ENCODE measurements around the gene STK36. TPM values are rescaled to one million over a fixed set of nuclear protein-coding genes. Genes with fewer than 3 reads are reported as not detected.
A peak's percentile ranks its signal among the peaks of the same experiment; 100 is the strongest.
"Not testable (repeated sequence)": the region's sequence is repeated elsewhere in the genome, so short reads cannot be mapped to it uniquely, and the experiment has no call there.

STK36 gene
- polyA plus RNA-seq, 2 of the 4 experiments (the other 2 are of a cell fraction): 20.6 to 29.9 TPM

DNA sequence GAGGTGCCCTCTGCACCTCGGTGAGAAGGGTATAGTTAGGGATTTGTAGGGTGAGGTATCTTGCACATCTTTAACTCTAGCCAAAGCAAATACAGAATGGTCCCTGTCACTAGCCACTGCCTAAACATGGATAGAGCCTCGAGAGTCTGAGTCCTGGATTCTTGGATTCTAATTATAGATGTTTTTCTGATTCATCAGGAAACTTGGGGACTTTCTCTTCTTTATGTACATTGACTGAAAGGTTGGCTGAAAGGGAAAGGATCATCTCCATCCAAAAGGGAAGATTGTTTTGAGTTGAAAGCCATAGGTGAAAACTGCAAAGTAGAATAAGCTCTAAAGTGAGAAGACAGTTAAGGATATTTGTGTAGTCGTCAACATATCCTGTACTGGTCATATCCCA is 8.2 kb downstream of the STK36 start:
- no peak for ATAC-seq
- TF ChIP-seq RFX5 (IDR thresholded peaks at IDR 0.05) (no peak), FOSB (CRISPR knock-in tag; IDR thresholded peaks at IDR 0.05) (no peak), ZSCAN20 (CRISPR knock-in tag; IDR thresholded peaks at IDR 0.05) (no peak)
- TF ChIP-seq, protein P1, sequence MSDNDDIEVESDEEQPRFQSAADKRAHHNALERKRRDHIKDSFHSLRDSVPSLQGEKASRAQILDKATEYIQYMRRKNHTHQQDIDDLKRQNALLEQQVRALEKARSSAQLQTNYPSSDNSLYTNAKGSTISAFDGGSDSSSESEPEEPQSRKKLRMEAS (IDR thresholded peaks at IDR 0.05): no peak
- TF ChIP-seq, protein P2, sequence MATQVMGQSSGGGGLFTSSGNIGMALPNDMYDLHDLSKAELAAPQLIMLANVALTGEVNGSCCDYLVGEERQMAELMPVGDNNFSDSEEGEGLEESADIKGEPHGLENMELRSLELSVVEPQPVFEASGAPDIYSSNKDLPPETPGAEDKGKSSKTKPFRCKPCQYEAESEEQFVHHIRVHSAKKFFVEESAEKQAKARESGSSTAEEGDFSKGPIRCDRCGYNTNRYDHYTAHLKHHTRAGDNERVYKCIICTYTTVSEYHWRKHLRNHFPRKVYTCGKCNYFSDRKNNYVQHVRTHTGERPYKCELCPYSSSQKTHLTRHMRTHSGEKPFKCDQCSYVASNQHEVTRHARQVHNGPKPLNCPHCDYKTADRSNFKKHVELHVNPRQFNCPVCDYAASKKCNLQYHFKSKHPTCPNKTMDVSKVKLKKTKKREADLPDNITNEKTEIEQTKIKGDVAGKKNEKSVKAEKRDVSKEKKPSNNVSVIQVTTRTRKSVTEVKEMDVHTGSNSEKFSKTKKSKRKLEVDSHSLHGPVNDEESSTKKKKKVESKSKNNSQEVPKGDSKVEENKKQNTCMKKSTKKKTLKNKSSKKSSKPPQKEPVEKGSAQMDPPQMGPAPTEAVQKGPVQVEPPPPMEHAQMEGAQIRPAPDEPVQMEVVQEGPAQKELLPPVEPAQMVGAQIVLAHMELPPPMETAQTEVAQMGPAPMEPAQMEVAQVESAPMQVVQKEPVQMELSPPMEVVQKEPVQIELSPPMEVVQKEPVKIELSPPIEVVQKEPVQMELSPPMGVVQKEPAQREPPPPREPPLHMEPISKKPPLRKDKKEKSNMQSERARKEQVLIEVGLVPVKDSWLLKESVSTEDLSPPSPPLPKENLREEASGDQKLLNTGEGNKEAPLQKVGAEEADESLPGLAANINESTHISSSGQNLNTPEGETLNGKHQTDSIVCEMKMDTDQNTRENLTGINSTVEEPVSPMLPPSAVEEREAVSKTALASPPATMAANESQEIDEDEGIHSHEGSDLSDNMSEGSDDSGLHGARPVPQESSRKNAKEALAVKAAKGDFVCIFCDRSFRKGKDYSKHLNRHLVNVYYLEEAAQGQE (IDR thresholded peaks at IDR 0.05): no peak
- TF ChIP-seq, protein P3, sequence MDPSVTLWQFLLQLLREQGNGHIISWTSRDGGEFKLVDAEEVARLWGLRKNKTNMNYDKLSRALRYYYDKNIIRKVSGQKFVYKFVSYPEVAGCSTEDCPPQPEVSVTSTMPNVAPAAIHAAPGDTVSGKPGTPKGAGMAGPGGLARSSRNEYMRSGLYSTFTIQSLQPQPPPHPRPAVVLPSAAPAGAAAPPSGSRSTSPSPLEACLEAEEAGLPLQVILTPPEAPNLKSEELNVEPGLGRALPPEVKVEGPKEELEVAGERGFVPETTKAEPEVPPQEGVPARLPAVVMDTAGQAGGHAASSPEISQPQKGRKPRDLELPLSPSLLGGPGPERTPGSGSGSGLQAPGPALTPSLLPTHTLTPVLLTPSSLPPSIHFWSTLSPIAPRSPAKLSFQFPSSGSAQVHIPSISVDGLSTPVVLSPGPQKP (IDR thresholded peaks at IDR 0.05; ENCODE audit: low read depth, low read length): no peak
- CTCF ChIA-PET: interaction anchor here (1.2 kb wide), 1 partner anchor 30 kb away, joined by 3 read pairs; the partner anchor contains the start of gene TTLL4
- Histone ChIP-seq H3K4me2 (no peak overlapping the region), H3K4me3 (no peak overlapping the region), H3K27ac (no peak overlapping the region), H3K9me3 (no peaks in the 10 kb centered on the region), H3K4me1 (no peaks in the 10 kb centered on the region)
- 33% methylated on average over 3 of the region's 3 CpGs for WGBS (ENCODE audit: missing lambda C conversion rate)
- POLR2A ChIA-PET: no interaction called here
- no peak for FAIRE-seq
- no peak for DNase-seq (ENCODE audit: low read depth in 1 of 2, low spot score in 1 of 2)

DNA sequence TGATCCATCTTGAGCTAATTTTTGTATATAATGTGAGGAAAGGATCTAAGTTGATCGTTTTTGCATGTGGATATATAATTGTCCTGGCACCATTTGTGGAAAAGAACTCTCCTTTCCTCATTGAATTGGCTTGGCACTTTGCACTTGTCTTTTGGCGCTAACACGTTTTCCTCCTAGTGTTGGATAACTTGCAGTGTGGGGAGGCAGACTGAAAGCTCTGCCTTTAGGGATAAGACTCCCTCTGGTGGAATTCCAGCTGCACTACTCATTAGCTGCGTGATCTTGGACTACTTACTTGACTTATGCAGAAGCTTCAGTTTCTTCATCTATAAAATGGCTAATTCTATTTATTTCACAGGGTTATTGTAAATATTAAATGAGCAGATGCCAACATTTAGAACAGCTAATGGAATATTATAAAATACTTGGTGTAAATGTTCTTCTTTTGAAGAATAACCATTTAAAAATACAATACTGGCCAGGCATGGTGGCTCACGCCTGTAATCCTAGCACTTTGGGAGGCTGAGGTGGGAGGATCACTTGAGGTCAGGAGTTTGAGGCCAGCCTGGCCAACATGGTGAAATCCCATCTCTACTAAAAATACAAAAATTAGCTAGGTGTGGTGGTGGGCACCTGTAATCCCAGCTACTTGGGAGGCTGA is 15.6 kb downstream of the STK36 start:
- POLR2A ChIA-PET: interaction anchor here (0.9 to 1.3 kb wide), 2 partner anchors 16 to 28 kb away, joined by 3 to 5 read pairs; partner anchors contain the start of genes BCS1L, RNF25, STK36 and ZNF142
- ATAC-seq: peak; percentile 100

DNA sequence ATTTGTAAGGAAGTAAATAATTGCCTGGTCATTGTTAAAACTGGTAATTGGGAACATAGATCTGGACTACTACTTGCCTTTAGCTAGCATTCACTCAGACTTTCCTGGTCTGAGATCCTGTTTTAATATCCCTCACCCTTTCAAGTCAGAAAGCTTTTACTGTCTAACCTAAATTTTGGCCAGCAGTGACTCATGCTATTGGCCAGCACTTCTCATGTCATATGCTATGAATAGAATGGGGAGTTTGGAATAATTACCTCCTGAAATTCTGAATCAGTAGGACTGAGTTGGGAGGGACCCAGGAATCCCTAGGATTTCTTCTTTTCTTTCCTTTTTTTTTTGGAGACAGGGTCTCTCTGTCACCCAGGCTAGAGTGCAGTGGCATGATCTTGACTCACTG is 19.3 kb downstream of the STK36 start:
- Histone ChIP-seq H3K9me3 (no peaks in the 10 kb centered on the region), H3K4me1 (no peaks in the 10 kb centered on the region), H3K4me3 (no peak overlapping the region), H3K4me2 (no peak overlapping the region), H3K27ac (no peak overlapping the region)
- FAIRE-seq (no peak), ATAC-seq (no peak), DNase-seq (ENCODE audit: low read depth in 1 of 2, low spot score in 1 of 2) (no peak)
- ChIA-PET CTCF (interaction anchor here (1.6 to 4.6 kb wide), 2 partner anchors 19 to 156 kb away, joined by 3 to 23 read pairs; partner anchors contain the start of gene TTLL4), POLR2A (no interaction called here)
- TF ChIP-seq EHF (CRISPR knock-in tag; IDR thresholded peaks at IDR 0.05): no peak
- no peak for TF ChIP-seq FOSL2 (IDR thresholded peaks at IDR 0.05)
- TF ChIP-seq FOSL2 (CRISPR knock-in tag; IDR thresholded peaks at IDR 0.05): no peak
- TF ChIP-seq KDM1A (IDR thresholded peaks at IDR 0.05; ENCODE audit: low read depth): no peak
- no peak for TF ChIP-seq HDAC2 (IDR thresholded peaks at IDR 0.05)
- TF ChIP-seq RARB (CRISPR knock-in tag; IDR thresholded peaks at IDR 0.05): no peak
- no peak for TF ChIP-seq SMC3 (IDR thresholded peaks at IDR 0.05)
- TF ChIP-seq HOXB13 (CRISPR knock-in tag; IDR thresholded peaks at IDR 0.05; ENCODE audit: low read depth): no peak
- no peak for TF ChIP-seq HMGXB4 (CRISPR knock-in tag; IDR thresholded peaks at IDR 0.05; ENCODE audit: borderline replicate concordance)

More for the DNA sequence above, 15.6 kb downstream of the STK36 start:
- H3K27ac ChIP-seq, H3K4me3 ChIP-seq, H3K9me3 ChIP-seq, H3K4me1 ChIP-seq, H3K4me2 ChIP-seq: not testable (repeated sequence)
- CTCF ChIA-PET: interaction anchor here (0.5 to 3.8 kb wide), 34 partner anchors 10 to 365 kb away, joined by 3 to 26 read pairs (median 4); partner anchors contain the start of genes BCS1L, CYP27A1, RNF25 and STK36
- peak; percentile 70 to 85 for DNase-seq (ENCODE audit: low read depth in 1 of 2, low spot score in 1 of 2)
- 23% methylated on average over 5 of the region's 5 CpGs for WGBS (ENCODE audit: missing lambda C conversion rate)
- peak; percentile 13 for FAIRE-seq
- TF ChIP-seq RAD21 (conservative IDR thresholded peaks at IDR 0.05 in 1 of 2, IDR thresholded peaks at IDR 0.05 in 1 of 2) (peak; percentile 62 to 68; a peak in 4 of 5 replicates), SMC3 (IDR thresholded peaks at IDR 0.05) (peak; percentile 58), CTCF (IDR thresholded peaks at IDR 0.05) (peak; percentile 70)
- TF ChIP-seq, protein P1 (IDR thresholded peaks at IDR 0.05): peak; percentile 18; the same call in 1 of the 2 replicates
